OCI-LY3 (cell line): ENCODE data around the gene SLC41A3.

Experiments
- H2AFZ ChIP-seq: fragments of 200-600, 300-600 bp; shearing (Covaris generic); 2 replicates; pipeline ENCODE4 v1.6.0; 2014; ENCODE audit warnings: antibody characterized with exemption, low read depth, low read length
- H3K27ac ChIP-seq: fragments of 200-600, 300-600 bp; sonication (generic); 2 replicates; pipeline ENCODE4 v1.5.1; 2014; ENCODE audit warnings: mild to moderate bottlenecking, low read length, moderate library complexity, mixed read lengths
- H3K27me3 ChIP-seq: fragments of 200-600, 300-600 bp; sonication (generic); 2 replicates; pipeline ENCODE4 v1.6.1; 2014; ENCODE audit warnings: low read depth, low read length, mixed read lengths
- H3K36me3 ChIP-seq: fragments of 200-600, 300-600 bp; sonication (generic); replicated peaks from 2 replicates; pipeline ENCODE3; 2014; ENCODE audit warnings: low read depth, low read length, mixed read lengths
- H3K4me1 ChIP-seq: fragments of 300-600, 200-600 bp; sonication (generic); 2 replicates; pipeline ENCODE4 v1.6.1; 2014; ENCODE audit warnings: low read length, mixed read lengths
- H3K4me2 ChIP-seq: fragments of 200-600, 300-600 bp; sonication (generic); 2 replicates; pipeline ENCODE4 v1.6.1; 2014; ENCODE audit warnings: low read length, mixed read lengths
- H3K4me3 ChIP-seq: fragments of 300-600, 200-600 bp; sonication (generic); 2 replicates; pipeline ENCODE4 v1.5.1; 2014; ENCODE audit warnings: antibody characterized with exemption, mild to moderate bottlenecking, low read length, moderate library complexity
- H3K79me2 ChIP-seq: fragments of 300-600, 200-600 bp; shearing (Covaris generic); 2 replicates; pipeline ENCODE4 v1.6.1; 2014; ENCODE audit warnings: mild to moderate bottlenecking, low read length, mixed read lengths
- H3K9ac ChIP-seq: fragments of 300-600, 200-600 bp; shearing (Covaris generic); 2 replicates; pipeline ENCODE4 v1.6.0; 2014; ENCODE audit warnings: mild to moderate bottlenecking, low read length, moderate library complexity
- H3K9me3 ChIP-seq: fragments of 200-600, 300-600 bp; shearing (Covaris generic); 2 replicates; pipeline ENCODE4 v1.6.1; 2014; ENCODE audit warnings: low read length, mixed read lengths; ENCODE audit not compliant: insufficient read depth
- H4K20me1 ChIP-seq: fragments of 200-600, 300-600 bp; sonication (generic); 2 replicates; pipeline ENCODE4 v1.6.1; 2016; ENCODE audit warnings: low read length, mixed read lengths; ENCODE audit not compliant: insufficient read depth
- CTCF ChIP-seq: fragments of 200-600, 300-600 bp; sonication (generic); IDR thresholded peaks from 2 replicates; pipeline ENCODE4 v1.5.1; 2014; ENCODE audit warnings: antibody characterized with exemption, low read length, low read depth
- EZH2phosphoT487 ChIP-seq: fragments of 200-600 bp; shearing (Covaris generic); IDR thresholded peaks from 2 replicates; pipeline ENCODE4 v1.6.1; 2018; ENCODE audit warnings: antibody characterized with exemption, mixed run types, low read depth

Gene SLC41A3

GRCh38 chr3:126036056-126036549, 47.8 kb downstream of the SLC41A3 start:
- no peaks in the 10 kb centered on the region for H3K9me3 ChIP-seq
- H3K9ac ChIP-seq: no peak overlapping the region
- no peaks in the 10 kb centered on the region for H3K27me3 ChIP-seq
- H3K79me2 ChIP-seq: no peaks in the 10 kb centered on the region
- TF ChIP-seq EZH2phosphoT487 (no peak), CTCF (no peak)
- H3K36me3 ChIP-seq: no peaks in the 10 kb centered on the region
- H3K4me1 ChIP-seq: no peaks in the 10 kb centered on the region
- no peaks in the 10 kb centered on the region for H4K20me1 ChIP-seq
- H2AFZ ChIP-seq: no peak overlapping the region
- no peak overlapping the region for H3K27ac ChIP-seq
- no peak overlapping the region for H3K4me3 ChIP-seq
- no peak overlapping the region for H3K4me2 ChIP-seq

- Histone ChIP-seq H3K4me3 (no peak overlapping the region), H3K36me3 (no peaks in the 10 kb centered on the region), H4K20me1 (no peaks in the 10 kb centered on the region), H3K4me2 (no peak overlapping the region), H3K9me3 (no peaks in the 10 kb centered on the region), H3K4me1 (no peaks in the 10 kb centered on the region), H3K79me2 (no peaks in the 10 kb centered on the region), H2AFZ (no peak overlapping the region), H3K9ac (no peak overlapping the region), H3K27me3 (no peaks in the 10 kb centered on the region), H3K27ac (no peak overlapping the region)
- TF ChIP-seq EZH2phosphoT487 (no peak), CTCF (no peak)
Observed at GRCh38 chr3:126035362-126036050, 48.4 kb downstream of the SLC41A3 start.

- no peak overlapping the region for H3K4me2 ChIP-seq
- no peaks in the 10 kb centered on the region for H4K20me1 ChIP-seq
- no peak overlapping the region for H3K27ac ChIP-seq
- no peak overlapping the region for H3K4me3 ChIP-seq
- H3K27me3 ChIP-seq: no peaks in the 10 kb centered on the region
- H2AFZ ChIP-seq: no peak overlapping the region
- H3K79me2 ChIP-seq: no peaks in the 10 kb centered on the region
- H3K9ac ChIP-seq: no peak overlapping the region
- TF ChIP-seq EZH2phosphoT487 (no peak), CTCF (no peak)
- H3K9me3 ChIP-seq: no peaks in the 10 kb centered on the region
- H3K36me3 ChIP-seq: no peaks in the 10 kb centered on the region
- no peaks in the 10 kb centered on the region for H3K4me1 ChIP-seq
Observed at GRCh38 chr3:126034481-126035361, 49.2 kb downstream of the SLC41A3 start.

- H3K9me3 ChIP-seq: no peaks in the 10 kb centered on the region
- H3K79me2 ChIP-seq: no peaks in the 10 kb centered on the region
- no peak overlapping the region for H3K27ac ChIP-seq
- no peak overlapping the region for H3K4me3 ChIP-seq
- H4K20me1 ChIP-seq: no peaks in the 10 kb centered on the region
- TF ChIP-seq EZH2phosphoT487: no peak
- no peak for TF ChIP-seq CTCF
- no peaks in the 10 kb centered on the region for H3K4me1 ChIP-seq
- H3K4me2 ChIP-seq: no peak overlapping the region
- no peak overlapping the region for H2AFZ ChIP-seq
- no peaks in the 10 kb centered on the region for H3K36me3 ChIP-seq
- H3K27me3 ChIP-seq: no peaks in the 10 kb centered on the region
- H3K9ac ChIP-seq: no peak overlapping the region
Observed at GRCh38 chr3:126033765-126034164, 50.2 kb downstream of the SLC41A3 start.
